H9 (cell line): Measurements from ENCODE around the gene NCKAP5. TPM values are rescaled to one million over a fixed set of nuclear protein-coding genes. Genes with fewer than 3 reads are reported as not detected.

Source experiments
- DNase-seq: peaks from one replicate; pipeline ENCODE4 v3.0.0-alpha.2; 2017
- H2AFZ ChIP-seq: one replicate; pipeline ENCODE4 v1.6.1; 2013; ENCODE audit warnings: mild to moderate bottlenecking, low read length, control low read depth, moderate library complexity
- H2AK5ac ChIP-seq: 2 replicates; pipeline ENCODE4 v1.6.1; 2013; ENCODE audit warnings: low read length, control low read depth, mixed read lengths; ENCODE audit not compliant: insufficient read length
- H2BK120ac ChIP-seq: one replicate; pipeline ENCODE4 v1.6.1; 2013; ENCODE audit warnings: low read depth, mild to moderate bottlenecking, low read length, control low read depth, inconsistent platforms; ENCODE audit not compliant: poor library complexity, severe bottlenecking
- H2BK12ac ChIP-seq: 2 replicates; pipeline ENCODE4 v1.6.1; 2013; ENCODE audit warnings: low read length, control low read depth, mixed read lengths, low read depth; ENCODE audit not compliant: insufficient read length
- H2BK15ac ChIP-seq: 2 replicates; pipeline ENCODE4 v1.6.1; 2013; ENCODE audit warnings: low read depth, low read length, control low read depth
- H2BK20ac ChIP-seq: one replicate; pipeline ENCODE4 v1.6.1; 2013; ENCODE audit warnings: low read depth, mild to moderate bottlenecking, low read length, control low read depth, inconsistent platforms; ENCODE audit not compliant: poor library complexity, severe bottlenecking
- H2BK5ac ChIP-seq: 2 replicates; pipeline ENCODE4 v1.6.1; 2013; ENCODE audit warnings: low read length, control low read depth, mixed read lengths; ENCODE audit not compliant: insufficient read length
- H3K14ac ChIP-seq: 2 replicates; pipeline ENCODE4 v1.6.1; 2013; ENCODE audit warnings: low read length, control low read depth; ENCODE audit not compliant: insufficient read depth
- H3K18ac ChIP-seq: 2 replicates; pipeline ENCODE4 v1.6.1; 2013; ENCODE audit warnings: low read depth, mild to moderate bottlenecking, mixed read lengths, low read length, control low read depth; ENCODE audit not compliant: insufficient read length
- H3K23ac ChIP-seq: 2 replicates; pipeline ENCODE4 v1.6.1; 2013; ENCODE audit warnings: low read length, control low read depth, mixed read lengths, low read depth; ENCODE audit not compliant: insufficient read length
- H3K23me2 ChIP-seq: 2 replicates; pipeline ENCODE4 v1.6.1; 2013; ENCODE audit warnings: low read depth, mild to moderate bottlenecking, mixed read lengths, low read length, control low read depth; ENCODE audit not compliant: insufficient read length, poor library complexity, severe bottlenecking
- H3K27ac ChIP-seq: 2 replicates; pipeline ENCODE4 v1.5.1; 2013; ENCODE audit warnings: low read length, control low read depth, mixed read lengths, low read depth; ENCODE audit not compliant: insufficient read length
- H3K27me3 ChIP-seq: 2 replicates; pipeline ENCODE4 v1.6.1; 2013; ENCODE audit warnings: low read length, control low read depth, inconsistent platforms; ENCODE audit not compliant: insufficient read depth
- H3K4ac ChIP-seq: 2 replicates; pipeline ENCODE4 v1.6.1; 2013; ENCODE audit warnings: low read depth, mild to moderate bottlenecking, control low read depth, inconsistent platforms, low read length, moderate library complexity
- H3K4me1 ChIP-seq: 2 replicates; pipeline ENCODE4 v1.6.1; 2013; ENCODE audit warnings: low read length, control low read depth, inconsistent platforms; ENCODE audit not compliant: insufficient read depth
- H3K4me2 ChIP-seq: 2 replicates; pipeline ENCODE4 v1.6.1; 2013; ENCODE audit warnings: low read length, control low read depth, mixed read lengths; ENCODE audit not compliant: insufficient read length, insufficient read depth
- H3K56ac ChIP-seq: 2 replicates; pipeline ENCODE4 v1.6.1; 2013; ENCODE audit warnings: low read depth, mild to moderate bottlenecking, mixed read lengths, low read length, control low read depth; ENCODE audit not compliant: insufficient read length
- H3K79me1 ChIP-seq: 2 replicates; pipeline ENCODE4 v1.6.1; 2013; ENCODE audit warnings: low read depth, mild to moderate bottlenecking, moderate library complexity, low read length, control low read depth, inconsistent platforms; ENCODE audit not compliant: insufficient read depth, poor library complexity, severe bottlenecking
- H3K79me2 ChIP-seq: 2 replicates; pipeline ENCODE4 v1.6.1; 2013; ENCODE audit warnings: low read length, control low read depth, inconsistent platforms; ENCODE audit not compliant: insufficient read depth
- H3K9ac ChIP-seq: 2 replicates; pipeline ENCODE4 v1.6.1; 2013; ENCODE audit warnings: low read length, control low read depth, mixed read lengths; ENCODE audit not compliant: insufficient read length; ENCODE audit errors: extremely low read depth
- H3K9me3 ChIP-seq: one replicate; pipeline ENCODE4 v1.6.1; 2013; ENCODE audit warnings: low read depth, low read length, inconsistent platforms; ENCODE audit not compliant: control insufficient read depth
- H3T11ph ChIP-seq: one replicate; pipeline ENCODE4 v1.6.1; 2013; ENCODE audit warnings: mild to moderate bottlenecking, low read length, control low read depth, inconsistent platforms
- H4K20me1 ChIP-seq: one replicate; pipeline ENCODE4 v1.6.1; 2013; ENCODE audit not compliant: control insufficient read depth, insufficient read length, insufficient read depth
- H4K5ac ChIP-seq: 2 replicates; pipeline ENCODE4 v1.6.1; 2013; ENCODE audit warnings: low read depth, mild to moderate bottlenecking, mixed read lengths, low read length, control low read depth; ENCODE audit not compliant: insufficient read length
- H4K8ac ChIP-seq: replicated peaks from 2 replicates; pipeline ENCODE4 v1.6.1; 2013; ENCODE audit warnings: low read length, control low read depth, mixed read lengths, low read depth; ENCODE audit not compliant: insufficient read length
- H4K91ac ChIP-seq: 2 replicates; pipeline ENCODE4 v1.6.1; 2013; ENCODE audit warnings: low read depth, mild to moderate bottlenecking, moderate library complexity, mixed read lengths, low read length, control low read depth; ENCODE audit not compliant: insufficient read length
- H3K27ac Mint-ChIP-seq, 3 experiments: 2 replicates in 2 of 3; 3 replicates in 1 of 3; pipeline ENCODE4 v1.8.0; 2020 to 2021; ENCODE audit warnings: mixed read lengths in 3 of 3, mild to moderate bottlenecking in 1 of 3, moderate library complexity in 1 of 3
- H3K27me3 Mint-ChIP-seq: 2 replicates; pipeline ENCODE4 v1.8.0; 2021; ENCODE audit warnings: low read depth, mild to moderate bottlenecking, moderate library complexity, mixed read lengths
- H3K36me3 Mint-ChIP-seq, 3 experiments: 2 replicates in 2 of 3; 3 replicates in 1 of 3; pipeline ENCODE4 v1.8.0; 2020 to 2021; ENCODE audit warnings: low read depth in 3 of 3, mixed read lengths in 3 of 3; ENCODE audit not compliant: insufficient read depth in 1 of 3
- H3K4me1 Mint-ChIP-seq, 2 experiments: 2 replicates each; pipeline ENCODE4 v1.8.0; 2020; ENCODE audit warnings: mixed read lengths in 2 of 2
- H3K4me3 Mint-ChIP-seq, 2 experiments: 2 replicates in 1 of 2; 3 replicates in 1 of 2; pipeline ENCODE4 v1.8.0; 2020 to 2021; ENCODE audit warnings: mild to moderate bottlenecking in 2 of 2, mixed read lengths in 2 of 2, moderate library complexity in 1 of 2
- H3K9me3 Mint-ChIP-seq, 2 experiments: 2 replicates in 1 of 2; 3 replicates in 1 of 2; pipeline ENCODE4 v1.8.0; 2020; ENCODE audit warnings: mild to moderate bottlenecking in 2 of 2, mixed read lengths in 2 of 2, moderate library complexity in 1 of 2
- WGBS: extraction: QIAGEN DNeasy Blood & Tissue Kit; methylation state at CpG from one replicate; pipeline ENCODE4 v1.1.7; 2013; ENCODE audit warnings: missing lambda C conversion rate, low lambda C conversion rate, mixed read lengths; ENCODE audit not compliant: insufficient read length; ENCODE audit errors: extremely low coverage; 5-methylcytosine and 5-hydroxymethylcytosine counted together
- total RNA-seq: library from RNA; stranded (reverse); gene quantifications from 2 replicates; pipeline ENCODE4 v1.2.1, GENCODE V29; 2021
- TF ChIP-seq, protein P1 (sequence below): fragments of 200-600 bp; sonication (generic); conservative IDR thresholded peaks from 3 replicates; pipeline ENCODE4 v1.8.0; 2021; ENCODE audit warnings: antibody characterized with exemption, mild to moderate bottlenecking

Gene NCKAP5
- total RNA-seq, 1 experiment from 2014 or later: 0.26 TPM

DNA sequence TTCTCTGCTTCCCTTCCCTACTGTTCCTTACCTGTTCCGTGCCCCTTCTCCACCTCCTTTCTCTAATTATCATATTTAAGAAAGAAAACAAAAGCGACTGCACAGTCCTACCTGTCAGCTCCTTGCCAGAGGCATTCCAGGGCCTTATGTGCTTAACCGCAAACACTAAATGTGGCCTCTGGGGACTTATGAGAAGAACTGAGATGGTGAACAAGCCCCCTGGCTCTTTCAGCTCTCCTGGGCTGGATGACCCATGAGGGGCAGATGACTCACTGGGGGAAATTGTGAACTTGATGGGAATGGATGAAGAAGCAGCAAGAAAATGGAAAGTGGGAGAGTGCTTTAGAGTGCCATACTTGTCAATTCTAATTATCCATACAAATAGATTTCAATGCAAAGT is 792.0 kb downstream of the NCKAP5 start:
- Histone ChIP-seq H3K56ac (no peak overlapping the region), H3K4me1 (no peaks in the 10 kb centered on the region), H4K5ac (no peak overlapping the region), H3K4me2 (no peak overlapping the region), H3K79me2 (no peaks in the 10 kb centered on the region), H3K23ac (no peak overlapping the region), H4K8ac (no peak overlapping the region), H2BK12ac (no peak overlapping the region), H3K27ac (no peak overlapping the region), H2BK15ac (no peak overlapping the region), H3K18ac (no peak overlapping the region), H4K20me1 (no peaks in the 10 kb centered on the region), H3K23me2 (no peaks in the 10 kb centered on the region), H2AFZ (no peak overlapping the region), H2AK5ac (no peak overlapping the region), H3T11ph (no peak overlapping the region), H3K27me3 (no peaks in the 10 kb centered on the region), H2BK20ac (no peak overlapping the region), H3K9ac (no peak overlapping the region), H2BK120ac (no peak overlapping the region), H3K79me1 (no peaks in the 10 kb centered on the region), H3K4ac (no peak overlapping the region), H4K91ac (no peak overlapping the region), H3K9me3 (no peaks in the 10 kb centered on the region), H3K14ac (no peak overlapping the region), H2BK5ac (no peak overlapping the region)
- H3K9me3 Mint-ChIP-seq: no peaks in the 10 kb centered on the region
- TF ChIP-seq, protein P1, sequence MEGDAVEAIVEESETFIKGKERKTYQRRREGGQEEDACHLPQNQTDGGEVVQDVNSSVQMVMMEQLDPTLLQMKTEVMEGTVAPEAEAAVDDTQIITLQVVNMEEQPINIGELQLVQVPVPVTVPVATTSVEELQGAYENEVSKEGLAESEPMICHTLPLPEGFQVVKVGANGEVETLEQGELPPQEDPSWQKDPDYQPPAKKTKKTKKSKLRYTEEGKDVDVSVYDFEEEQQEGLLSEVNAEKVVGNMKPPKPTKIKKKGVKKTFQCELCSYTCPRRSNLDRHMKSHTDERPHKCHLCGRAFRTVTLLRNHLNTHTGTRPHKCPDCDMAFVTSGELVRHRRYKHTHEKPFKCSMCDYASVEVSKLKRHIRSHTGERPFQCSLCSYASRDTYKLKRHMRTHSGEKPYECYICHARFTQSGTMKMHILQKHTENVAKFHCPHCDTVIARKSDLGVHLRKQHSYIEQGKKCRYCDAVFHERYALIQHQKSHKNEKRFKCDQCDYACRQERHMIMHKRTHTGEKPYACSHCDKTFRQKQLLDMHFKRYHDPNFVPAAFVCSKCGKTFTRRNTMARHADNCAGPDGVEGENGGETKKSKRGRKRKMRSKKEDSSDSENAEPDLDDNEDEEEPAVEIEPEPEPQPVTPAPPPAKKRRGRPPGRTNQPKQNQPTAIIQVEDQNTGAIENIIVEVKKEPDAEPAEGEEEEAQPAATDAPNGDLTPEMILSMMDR: no peak
- WGBS: no CpG with 5 or more reads among the region's 3 CpGs
- H3K36me3 Mint-ChIP-seq: no peaks in the 10 kb centered on the region
- no peak overlapping the region for H3K27ac Mint-ChIP-seq
- 0 out of 4 replicates have a peak, but pooled peaks cover 0 to 3% of the 10 kb centered on the region in 2 experiments for H3K4me1 Mint-ChIP-seq
- no peak overlapping the region for H3K4me3 Mint-ChIP-seq
- DNase-seq: no peak
- H3K27me3 Mint-ChIP-seq: no peaks in the 10 kb centered on the region
